CD14-positive monocyte (primary cell): ENCODE measurements around the gene HINT3. TPM values are rescaled to one million over a fixed set of nuclear protein-coding genes. Genes with fewer than 3 reads are reported as not detected.
A peak's percentile ranks its signal among the peaks of the same experiment; 100 is the strongest.

Experiments
- DNase-seq, 3 donors: peaks; one replicate each; pipeline ENCODE4 v3.0.0-alpha.2; 2011 to 2022
- H2AFZ ChIP-seq: 2 replicates; pipeline ENCODE4 v1.6.0; 2012; ENCODE audit warnings: mild to moderate bottlenecking, low read depth, low read length, inconsistent platforms; ENCODE audit not compliant: insufficient read depth, poor library complexity, severe bottlenecking
- H3K27ac ChIP-seq, 2 donors: 1 replicate in 1 of 2; 2 replicates in 1 of 2; pipeline ENCODE4 v1.5.1; 2012 to 2013; ENCODE audit warnings: low read length in 2 of 2, control low read depth in 1 of 2, inconsistent platforms in 1 of 2, low read depth in 1 of 2, mild to moderate bottlenecking in 1 of 2
- H3K27me3 ChIP-seq, 2 donors: one replicate each; pipeline versions ENCODE4 v1.6.0 to v1.6.1; 2011 to 2013; ENCODE audit warnings: low read length in 2 of 2; ENCODE audit not compliant: control insufficient read depth in 2 of 2, insufficient read depth in 2 of 2
- H3K36me3 ChIP-seq, 2 donors: replicated peaks in 1 of 2; 1 replicate in 1 of 2; 2 replicates in 1 of 2; pipeline versions ENCODE4 v1.5.1 to v1.6.1; 2012 to 2013; ENCODE audit warnings: low read length in 2 of 2, control low read depth in 1 of 2, inconsistent platforms in 1 of 2, mild to moderate bottlenecking in 1 of 2; ENCODE audit not compliant: insufficient read depth in 2 of 2, control insufficient read depth in 1 of 2
- H3K4me1 ChIP-seq, 2 donors: 1 replicate in 1 of 2; 2 replicates in 1 of 2; pipeline versions ENCODE4 v1.5.1 to v1.6.1; 2012 to 2013; ENCODE audit warnings: low read length in 2 of 2, control low read depth in 1 of 2, inconsistent platforms in 1 of 2, mild to moderate bottlenecking in 1 of 2, moderate library complexity in 1 of 2; ENCODE audit not compliant: insufficient read depth in 2 of 2, control insufficient read depth in 1 of 2
- H3K4me2 ChIP-seq: replicated peaks from 2 replicates; pipeline ENCODE3; 2012; ENCODE audit warnings: low read length, moderate library complexity, mild to moderate bottlenecking; ENCODE audit not compliant: poor library complexity, severe bottlenecking; ENCODE audit errors: extremely low read depth
- H3K4me3 ChIP-seq, 3 experiments: fragments of 200-600 bp in 1 of 3; sonication (generic) in 1 of 3; replicated peaks in 1 of 3; 1 replicate in 2 of 3; 2 replicates in 1 of 3; pipeline ENCODE4 v1.5.1; 2011 to 2013; ENCODE audit warnings: low read length in 3 of 3, mild to moderate bottlenecking in 3 of 3, control low read depth in 2 of 3, low read depth in 2 of 3, inconsistent platforms in 1 of 3, moderate library complexity in 1 of 3
- H3K79me2 ChIP-seq: 2 replicates; pipeline ENCODE4 v1.6.0; 2012; ENCODE audit warnings: mild to moderate bottlenecking, control low read depth, inconsistent platforms, low read length, moderate library complexity; ENCODE audit not compliant: insufficient read depth
- H3K9ac ChIP-seq: 2 replicates; pipeline ENCODE4 v1.6.0; 2017; ENCODE audit warnings: low read length, mild to moderate bottlenecking; ENCODE audit not compliant: insufficient read depth, poor library complexity, severe bottlenecking
- H3K9me3 ChIP-seq, 2 donors: replicated peaks in 1 of 2; 1 replicate in 1 of 2; 2 replicates in 1 of 2; pipeline versions ENCODE4 v1.5.1 to v1.6.1; 2012 to 2013; ENCODE audit warnings: low read length in 2 of 2, control low read depth in 1 of 2; ENCODE audit not compliant: control insufficient read depth in 1 of 2, insufficient read depth in 1 of 2
- H4K20me1 ChIP-seq: 2 replicates; pipeline ENCODE4 v1.6.0; 2012; ENCODE audit warnings: mild to moderate bottlenecking, low read length, control low read depth, moderate library complexity; ENCODE audit not compliant: insufficient read depth
- H3K27ac Mint-ChIP-seq, 7 donors: one replicate each; pipeline ENCODE4 v1.8.0; 2020; ENCODE audit warnings: mild to moderate bottlenecking in 7 of 7, mixed read lengths in 7 of 7, moderate library complexity in 6 of 7, inconsistent platforms in 2 of 7
- H3K27me3 Mint-ChIP-seq, 3 donors: one replicate each; pipeline ENCODE4 v1.8.0; 2021 to 2022; ENCODE audit warnings: low read depth in 3 of 3, mild to moderate bottlenecking in 3 of 3, mixed read lengths in 3 of 3, moderate library complexity in 3 of 3, inconsistent platforms in 1 of 3
- H3K36me3 Mint-ChIP-seq, 2 donors: one replicate each; pipeline ENCODE4 v1.8.0; 2020; ENCODE audit warnings: mixed read lengths in 2 of 2, inconsistent platforms in 1 of 2, mild to moderate bottlenecking in 1 of 2
- H3K4me1 Mint-ChIP-seq: one replicate; pipeline ENCODE4 v1.8.0; 2020; ENCODE audit warnings: mild to moderate bottlenecking, mixed read lengths
- H3K4me3 Mint-ChIP-seq, 2 donors: one replicate each; pipeline ENCODE4 v1.8.0; 2020; ENCODE audit warnings: mild to moderate bottlenecking in 2 of 2, mixed read lengths in 2 of 2, moderate library complexity in 1 of 2
- H3K9me3 Mint-ChIP-seq, 7 donors: one replicate each; pipeline ENCODE4 v1.8.0; 2020 to 2022; ENCODE audit warnings: mixed read lengths in 7 of 7, mild to moderate bottlenecking in 6 of 7, moderate library complexity in 6 of 7, inconsistent platforms in 2 of 7
- WGBS: methylation state at CpG from one replicate; pipeline ENCODE4 v1.1.5; 2013; ENCODE audit warnings: missing lambda C conversion rate; ENCODE audit not compliant: insufficient coverage; 5-methylcytosine and 5-hydroxymethylcytosine counted together
- intact Hi-C, 2 donors: fragments of 100-400 bp; cut with micrococcal nuclease; formaldehyde crosslinking; loops; one replicate each; pipeline versions ENCODE4 v1.15.0 to v1.15.1; 2023
- polyA plus RNA-seq, 3 donors: library from polyadenylated mRNA; depleted of rRNA in 1 of 3; unstranded in 2 of 3; stranded (reverse) in 1 of 3; fragments of 300-500 nt in 2 of 3; fragments of >200 nt in 1 of 3; fragmentation: Illumina TruSeq in 2 of 3; gene quantifications; 1 replicate in 2 of 3; 2 replicates in 1 of 3; pipeline ENCODE4 v1.2.3, GENCODE V29; 2012 to 2021
- TF ChIP-seq, protein P1 (sequence below): fragments of 200-600 bp; IDR thresholded peaks from one replicate; pipeline ENCODE4 v1.8.0; 2022; ENCODE audit warnings: antibody characterized with exemption, mild to moderate bottlenecking

The HINT3 gene
- polyA plus RNA-seq, 3 donors, result 5.3 to 18.0 (median 12.3) TPM

DNA sequence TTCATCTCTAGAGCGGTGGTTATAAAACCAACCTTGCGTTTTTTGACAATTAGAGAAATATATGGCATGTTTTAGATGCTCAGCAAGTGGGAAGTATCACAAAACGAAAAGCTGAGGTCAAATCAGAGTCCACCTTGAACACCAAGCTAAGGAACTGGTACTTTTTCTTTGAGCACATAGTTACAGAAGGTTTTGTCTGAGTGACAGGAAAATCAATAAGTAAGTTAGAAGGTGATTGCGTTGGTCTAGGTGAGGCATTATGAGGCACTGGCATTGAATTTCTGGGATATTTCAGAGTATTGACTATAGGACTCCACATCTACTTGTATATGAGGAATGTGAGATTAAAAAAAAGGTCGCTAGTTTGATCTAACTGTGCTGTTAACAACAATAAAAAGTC lies 597 bp upstream of the HINT3 start:
- Histone ChIP-seq H2AFZ (peak overlapping the region; percentile 73), H3K27ac (peak overlapping the region in 1 of 2 donors; percentile 95), H4K20me1 (peaks cover 22% of the 10 kb centered on the region), H3K9me3 (no peaks in the 10 kb centered on the region), H3K36me3 (peaks cover 0 to 13% of the 10 kb centered on the region in 2 donors), H3K27me3 (no peaks in the 10 kb centered on the region), H3K79me2 (peaks cover 43% of the 10 kb centered on the region), H3K9ac (no peak overlapping the region), H3K4me3 (peak overlapping the region in 1 of 3 experiments; percentile 96), H3K4me1 (peaks cover 26 to 27% of the 10 kb centered on the region in 2 donors), H3K4me2 (peak overlapping the region; percentile 96)
- Mint-ChIP-seq H3K36me3 (peaks cover 3 to 5% of the 10 kb centered on the region in 2 donors), H3K27ac (peak overlapping the region in 3 of 7 donors; percentile 44 to 81 (median 66)), H3K4me3 (peak overlapping the region in 1 of 2 donors; percentile 12), H3K9me3 (peaks cover 0 to 3% (median 0%) of the 10 kb centered on the region in 7 donors), H3K27me3 (peaks cover 0 to 2% (median 0%) of the 10 kb centered on the region in 3 donors), H3K4me1 (peaks cover 9% of the 10 kb centered on the region)
- 47% methylated on average over 3 of the region's 5 CpGs for WGBS
- intact Hi-C loops, result loop anchor here (2.0 to 10.0 kb wide), 4 partner anchors 39 to 175 kb away; no protein-coding TSS in a partner anchor
- no peak for DNase-seq
- TF ChIP-seq, protein P1, sequence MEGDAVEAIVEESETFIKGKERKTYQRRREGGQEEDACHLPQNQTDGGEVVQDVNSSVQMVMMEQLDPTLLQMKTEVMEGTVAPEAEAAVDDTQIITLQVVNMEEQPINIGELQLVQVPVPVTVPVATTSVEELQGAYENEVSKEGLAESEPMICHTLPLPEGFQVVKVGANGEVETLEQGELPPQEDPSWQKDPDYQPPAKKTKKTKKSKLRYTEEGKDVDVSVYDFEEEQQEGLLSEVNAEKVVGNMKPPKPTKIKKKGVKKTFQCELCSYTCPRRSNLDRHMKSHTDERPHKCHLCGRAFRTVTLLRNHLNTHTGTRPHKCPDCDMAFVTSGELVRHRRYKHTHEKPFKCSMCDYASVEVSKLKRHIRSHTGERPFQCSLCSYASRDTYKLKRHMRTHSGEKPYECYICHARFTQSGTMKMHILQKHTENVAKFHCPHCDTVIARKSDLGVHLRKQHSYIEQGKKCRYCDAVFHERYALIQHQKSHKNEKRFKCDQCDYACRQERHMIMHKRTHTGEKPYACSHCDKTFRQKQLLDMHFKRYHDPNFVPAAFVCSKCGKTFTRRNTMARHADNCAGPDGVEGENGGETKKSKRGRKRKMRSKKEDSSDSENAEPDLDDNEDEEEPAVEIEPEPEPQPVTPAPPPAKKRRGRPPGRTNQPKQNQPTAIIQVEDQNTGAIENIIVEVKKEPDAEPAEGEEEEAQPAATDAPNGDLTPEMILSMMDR, result no peak

GRCh38 chr6:125957391-125957693 lies 772 bp downstream of the HINT3 start:
- TF ChIP-seq, protein P1, result no peak
- H2AFZ ChIP-seq, result peak overlapping the region; percentile 97
- H3K36me3 Mint-ChIP-seq, result peaks cover 8 to 15% of the 10 kb centered on the region in 2 donors
- peaks cover 8% of the 10 kb centered on the region for H3K4me1 Mint-ChIP-seq
- peaks cover 53% of the 10 kb centered on the region for H3K79me2 ChIP-seq
- H3K27ac Mint-ChIP-seq, result no peak overlapping the region
- H3K27me3 ChIP-seq, result no peaks in the 10 kb centered on the region
- H3K4me2 ChIP-seq, result peak overlapping the region; percentile 96
- peak overlapping the region; percentile 98 for H3K9ac ChIP-seq
- intact Hi-C loops, result loop anchor here (2.0 to 10.0 kb wide), 4 partner anchors 40 to 177 kb away; no protein-coding TSS in a partner anchor
- H3K4me3 Mint-ChIP-seq, result no peak overlapping the region
- H3K27me3 Mint-ChIP-seq, result peaks cover 0 to 2% (median 0%) of the 10 kb centered on the region in 3 donors
- peaks cover 26 to 27% of the 10 kb centered on the region in 2 donors for H3K4me1 ChIP-seq
- peaks cover 0 to 23% of the 10 kb centered on the region in 2 donors for H3K36me3 ChIP-seq
- peak overlapping the region; percentile 86 to 96 (median 88) for H3K4me3 ChIP-seq
- peaks cover 0 to 3% (median 0%) of the 10 kb centered on the region in 7 donors for H3K9me3 Mint-ChIP-seq
- H3K27ac ChIP-seq, result peak overlapping the region; percentile 90 to 95
- H4K20me1 ChIP-seq, result peaks cover 32% of the 10 kb centered on the region
- DNase-seq, result no peak
- no peaks in the 10 kb centered on the region for H3K9me3 ChIP-seq
- WGBS, result 0% methylated on average over 2 of the region's 3 CpGs
